ENCODE measurements around the gene TRIM8.

TRIM8 gene

DNA sequence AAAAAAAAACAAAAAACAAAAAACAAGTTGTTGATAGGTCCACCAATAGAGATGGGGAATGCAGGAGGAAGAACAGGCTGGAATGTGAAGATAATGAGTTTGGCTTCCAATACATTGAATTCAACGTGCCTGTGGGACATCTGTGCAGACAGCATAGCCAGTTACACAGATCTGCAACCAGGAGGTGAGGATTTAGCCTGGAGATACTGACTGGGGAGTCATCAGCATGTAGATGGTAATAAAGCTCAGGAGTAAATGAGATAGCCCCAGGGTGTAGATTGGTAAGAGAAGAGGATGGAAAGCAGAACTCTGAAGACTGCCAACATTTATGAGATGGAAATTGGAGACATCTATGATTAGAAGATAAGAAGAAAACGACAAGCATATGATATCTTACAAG, 4.7 kb upstream of the TRIM8 start:
- Histone ChIP-seq H3K4me3 (ENCODE audit: insufficient read depth, low read length, poor library complexity, severe bottlenecking) (no peak overlapping the region), H3K9me2 (replicated peaks; ENCODE audit: insufficient read depth, low read length) (no peaks in the 10 kb centered on the region), H3K27me3 (ENCODE audit: low read length) (no peaks in the 10 kb centered on the region), H3K79me2 (ENCODE audit: insufficient read depth, low read length) (peaks cover 3% of the 10 kb centered on the region; the same call in 1 of the 2 replicates), H3F3A (ENCODE audit: insufficient read depth) (peaks cover 9% of the 10 kb centered on the region), H4K20me1 (ENCODE audit: low read depth, low read length) (no peaks in the 10 kb centered on the region), H3K4me2 (ENCODE audit: low read depth, low read length, poor library complexity, severe bottlenecking) (no peak overlapping the region), H3K36me3 (ENCODE audit: low read length) (no peaks in the 10 kb centered on the region), H3K9ac (ENCODE audit: low read length) (no peak overlapping the region), H3K9me3 (ENCODE audit: insufficient read depth, low read length) (peaks cover 6% of the 10 kb centered on the region; the same call in 1 of the 2 replicates), H2AFZ (ENCODE audit: low read depth, low read length, severe bottlenecking) (no peak overlapping the region), H3K27ac (ENCODE audit: low read depth, low read length) (no peak overlapping the region)
- TF ChIP-seq, protein P1, sequence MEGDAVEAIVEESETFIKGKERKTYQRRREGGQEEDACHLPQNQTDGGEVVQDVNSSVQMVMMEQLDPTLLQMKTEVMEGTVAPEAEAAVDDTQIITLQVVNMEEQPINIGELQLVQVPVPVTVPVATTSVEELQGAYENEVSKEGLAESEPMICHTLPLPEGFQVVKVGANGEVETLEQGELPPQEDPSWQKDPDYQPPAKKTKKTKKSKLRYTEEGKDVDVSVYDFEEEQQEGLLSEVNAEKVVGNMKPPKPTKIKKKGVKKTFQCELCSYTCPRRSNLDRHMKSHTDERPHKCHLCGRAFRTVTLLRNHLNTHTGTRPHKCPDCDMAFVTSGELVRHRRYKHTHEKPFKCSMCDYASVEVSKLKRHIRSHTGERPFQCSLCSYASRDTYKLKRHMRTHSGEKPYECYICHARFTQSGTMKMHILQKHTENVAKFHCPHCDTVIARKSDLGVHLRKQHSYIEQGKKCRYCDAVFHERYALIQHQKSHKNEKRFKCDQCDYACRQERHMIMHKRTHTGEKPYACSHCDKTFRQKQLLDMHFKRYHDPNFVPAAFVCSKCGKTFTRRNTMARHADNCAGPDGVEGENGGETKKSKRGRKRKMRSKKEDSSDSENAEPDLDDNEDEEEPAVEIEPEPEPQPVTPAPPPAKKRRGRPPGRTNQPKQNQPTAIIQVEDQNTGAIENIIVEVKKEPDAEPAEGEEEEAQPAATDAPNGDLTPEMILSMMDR (IDR thresholded peaks at IDR 0.05; ENCODE audit: insufficient read depth, low read length, poor library complexity, severe bottlenecking) = no peak
- TF ChIP-seq EZH2phosphoT487 (conservative IDR thresholded peaks at IDR 0.05; ENCODE audit: low read length) = no peak

DNA sequence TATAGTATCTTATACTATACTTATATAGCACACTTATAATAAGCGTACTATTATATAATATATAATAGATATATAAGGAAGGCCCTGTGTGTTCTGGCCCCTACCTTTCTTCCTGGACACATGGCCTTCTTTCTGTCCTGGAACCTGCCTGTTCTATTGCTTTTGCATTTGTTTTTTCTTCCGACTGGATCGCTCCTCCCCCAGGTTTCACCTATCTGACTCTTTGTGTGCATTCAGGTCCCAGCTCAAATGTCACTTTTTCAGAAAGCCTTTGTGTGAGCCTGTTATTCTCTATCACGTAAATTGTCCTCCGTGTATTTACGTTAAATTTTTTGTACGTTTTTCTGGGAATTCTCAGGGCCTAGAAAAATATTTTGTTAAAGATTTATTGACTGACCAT, 2.9 kb upstream of the TRIM8 start:
- peak overlapping the region; percentile 87; the same call in 1 of the 2 replicates for H3K27ac ChIP-seq (ENCODE audit: low read depth, low read length)
- peaks cover 26% of the 10 kb centered on the region for H3F3A ChIP-seq (ENCODE audit: insufficient read depth)
- H3K9ac ChIP-seq (ENCODE audit: low read length) = no peak overlapping the region
- H3K4me2 ChIP-seq (ENCODE audit: low read depth, low read length, poor library complexity, severe bottlenecking) = peak overlapping the region; percentile 56
- H3K27me3 ChIP-seq (ENCODE audit: low read length) = no peaks in the 10 kb centered on the region
- no peaks in the 10 kb centered on the region for H4K20me1 ChIP-seq (ENCODE audit: low read depth, low read length)
- H3K79me2 ChIP-seq (ENCODE audit: insufficient read depth, low read length) = peaks cover 8% of the 10 kb centered on the region; the same call in 1 of the 2 replicates
- no peak for TF ChIP-seq EZH2phosphoT487 (conservative IDR thresholded peaks at IDR 0.05; ENCODE audit: low read length)
- TF ChIP-seq, protein P1 (IDR thresholded peaks at IDR 0.05; ENCODE audit: insufficient read depth, low read length, poor library complexity, severe bottlenecking) = no peak
- peak overlapping the region; percentile 96 for H2AFZ ChIP-seq (ENCODE audit: low read depth, low read length, severe bottlenecking)
- H3K9me2 ChIP-seq (replicated peaks; ENCODE audit: insufficient read depth, low read length) = no peaks in the 10 kb centered on the region
- H3K4me3 ChIP-seq (ENCODE audit: insufficient read depth, low read length, poor library complexity, severe bottlenecking) = peak overlapping the region; percentile 50
- H3K9me3 ChIP-seq (ENCODE audit: insufficient read depth, low read length) = peaks cover 6% of the 10 kb centered on the region; the same call in 1 of the 2 replicates
- H3K36me3 ChIP-seq (ENCODE audit: low read length) = no peaks in the 10 kb centered on the region

DNA sequence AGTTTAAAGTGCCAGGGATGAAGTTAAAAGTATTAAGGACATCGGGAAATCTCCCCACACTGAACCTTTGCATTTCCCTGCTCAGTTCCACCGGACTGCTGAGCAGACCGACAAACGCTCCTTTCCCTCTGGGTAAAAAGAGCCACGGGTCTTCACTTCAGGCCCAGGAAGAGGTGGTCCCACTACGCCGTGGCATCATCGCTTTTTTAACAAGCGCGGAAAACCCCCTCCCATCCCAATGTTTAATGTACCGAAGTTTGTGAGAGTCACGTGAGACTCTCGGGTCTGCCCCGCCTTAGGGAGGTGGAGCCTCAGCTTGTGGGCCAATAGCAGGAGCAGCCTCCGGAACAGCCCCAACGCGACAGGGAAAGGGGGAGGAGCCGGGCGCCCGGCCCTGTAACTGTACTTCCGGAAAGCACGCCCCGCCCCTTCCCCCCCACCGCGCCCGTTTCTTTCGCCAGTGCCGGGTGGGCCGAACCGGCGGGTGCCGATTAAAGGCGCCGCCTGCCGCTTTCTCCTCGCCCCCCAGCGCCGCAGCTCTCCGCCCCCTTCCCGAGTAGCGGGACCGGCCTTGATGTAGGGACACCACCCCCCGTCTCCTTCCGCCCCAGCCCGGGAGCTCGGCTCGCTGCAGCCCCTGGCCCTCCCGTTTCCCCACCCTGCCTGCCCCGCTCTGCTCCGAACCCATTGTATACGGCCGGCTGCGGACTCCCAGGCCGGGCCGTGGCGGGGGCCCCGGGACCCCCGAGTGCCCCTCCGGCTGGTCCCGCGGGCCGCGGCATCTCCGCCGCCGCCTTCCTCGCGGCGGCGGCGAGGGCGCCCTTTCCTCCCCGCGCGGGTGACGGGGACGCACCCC, 2.2 kb upstream of the TRIM8 start:
- Histone ChIP-seq H4K20me1 (ENCODE audit: low read depth, low read length) (no peaks in the 10 kb centered on the region), H3K9me3 (ENCODE audit: insufficient read depth, low read length) (peaks cover 6% of the 10 kb centered on the region; the same call in 1 of the 2 replicates), H3F3A (ENCODE audit: insufficient read depth) (peaks cover 28% of the 10 kb centered on the region), H3K27me3 (ENCODE audit: low read length) (no peaks in the 10 kb centered on the region), H3K36me3 (ENCODE audit: low read length) (no peaks in the 10 kb centered on the region), H3K27ac (ENCODE audit: low read depth, low read length) (peak overlapping the region; percentile 87), H2AFZ (ENCODE audit: low read depth, low read length, severe bottlenecking) (peak overlapping the region; percentile 96), H3K9me2 (replicated peaks; ENCODE audit: insufficient read depth, low read length) (no peaks in the 10 kb centered on the region), H3K4me2 (ENCODE audit: low read depth, low read length, poor library complexity, severe bottlenecking) (peak overlapping the region; percentile 73), H3K4me3 (ENCODE audit: insufficient read depth, low read length, poor library complexity, severe bottlenecking) (peak overlapping the region; percentile 76), H3K9ac (ENCODE audit: low read length) (peak overlapping the region; percentile 84), H3K79me2 (ENCODE audit: insufficient read depth, low read length) (peaks cover 11% of the 10 kb centered on the region; the same call in 1 of the 2 replicates)
- no peak for TF ChIP-seq EZH2phosphoT487 (conservative IDR thresholded peaks at IDR 0.05; ENCODE audit: low read length)
- TF ChIP-seq, protein P1 (IDR thresholded peaks at IDR 0.05; ENCODE audit: insufficient read depth, low read length, poor library complexity, severe bottlenecking) = no peak

Measured in SU-DHL-6 (cell line).